Ammon's horn (tissue), 1 donor: ENCODE data around the gene OR1Q1.
"Not testable (repeated sequence)": the region's sequence is repeated elsewhere in the genome, so short reads cannot be mapped to it uniquely, and the experiment has no call there.

Source experiments
- DNase-seq: peaks from one replicate; pipeline ENCODE4 v3.0.0-alpha.2; 2016; ENCODE audit warnings: low spot score

The OR1Q1 gene, protein sequence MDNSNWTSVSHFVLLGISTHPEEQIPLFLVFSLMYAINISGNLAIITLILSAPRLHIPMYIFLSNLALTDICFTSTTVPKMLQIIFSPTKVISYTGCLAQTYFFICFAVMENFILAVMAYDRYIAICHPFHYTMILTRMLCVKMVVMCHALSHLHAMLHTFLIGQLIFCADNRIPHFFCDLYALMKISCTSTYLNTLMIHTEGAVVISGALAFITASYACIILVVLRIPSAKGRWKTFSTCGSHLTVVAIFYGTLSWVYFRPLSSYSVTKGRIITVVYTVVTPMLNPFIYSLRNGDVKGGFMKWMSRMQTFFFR

DNA sequence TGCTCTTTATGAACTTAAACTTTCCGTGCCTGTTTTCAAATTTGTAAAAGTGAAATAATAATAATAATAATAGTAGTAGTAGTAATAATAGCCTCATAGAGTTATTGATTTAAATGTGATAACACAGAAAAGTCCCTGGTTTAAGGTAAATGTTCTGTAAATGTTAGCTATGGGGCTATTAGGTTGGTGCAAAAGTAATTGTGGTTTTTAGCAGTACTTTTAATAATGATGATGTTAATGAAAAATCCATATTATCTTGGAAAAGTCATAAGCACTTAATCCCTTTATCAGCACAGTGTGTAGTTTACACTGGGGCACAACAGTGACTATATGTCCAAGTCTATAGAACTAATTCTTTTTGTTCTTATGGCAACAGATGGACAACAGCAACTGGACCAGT lies at the start of gene OR1Q1:
TSS of gene OR1Q1 (plus strand) at position 377 of the 400 bp plus-strand sequence. CDS start at position 377, 0 bp downstream.
- no peak for DNase-seq

DNA sequence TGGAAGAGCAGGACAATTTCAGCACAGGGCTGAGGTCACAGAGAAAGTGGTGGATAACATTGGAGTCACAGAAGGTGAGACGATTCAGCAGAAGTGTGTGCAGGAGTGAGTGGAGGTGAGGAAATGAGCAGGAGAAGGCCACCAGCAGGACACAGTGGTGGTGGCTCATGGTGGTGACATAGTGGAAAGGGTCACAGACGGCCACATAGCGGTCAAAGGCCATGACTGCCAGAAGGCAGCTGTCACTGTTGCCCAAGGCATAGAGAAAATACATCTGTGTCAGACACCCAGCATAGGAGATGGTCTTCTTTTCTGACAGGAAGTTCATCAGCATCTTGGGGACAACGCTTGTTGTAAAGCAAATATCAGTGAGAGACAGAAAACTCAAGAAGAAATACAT lies 46.6 kb upstream of the OR1Q1 start:
- DNase-seq = no peak

DNA sequence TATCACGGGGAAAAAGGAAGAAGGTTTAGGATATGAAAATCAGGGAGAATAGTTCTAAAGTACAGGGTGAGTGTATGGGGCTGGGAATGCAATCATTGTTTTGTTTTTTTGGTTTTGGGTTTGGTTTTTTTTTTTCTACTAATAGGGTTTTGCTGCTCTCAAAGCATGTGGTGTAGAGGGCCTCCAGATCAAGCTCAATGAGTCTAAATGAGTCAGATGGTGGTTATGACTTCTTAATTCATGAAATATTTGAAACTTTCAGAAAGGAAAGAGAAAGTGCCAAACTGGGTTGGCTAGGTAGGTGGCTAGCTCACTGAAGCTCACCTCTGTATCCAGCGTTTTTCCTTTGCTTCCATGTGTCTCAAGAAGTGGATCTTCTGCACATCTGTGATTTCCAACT lies 42.1 kb upstream of the OR1Q1 start:
- DNase-seq = no peak

DNA sequence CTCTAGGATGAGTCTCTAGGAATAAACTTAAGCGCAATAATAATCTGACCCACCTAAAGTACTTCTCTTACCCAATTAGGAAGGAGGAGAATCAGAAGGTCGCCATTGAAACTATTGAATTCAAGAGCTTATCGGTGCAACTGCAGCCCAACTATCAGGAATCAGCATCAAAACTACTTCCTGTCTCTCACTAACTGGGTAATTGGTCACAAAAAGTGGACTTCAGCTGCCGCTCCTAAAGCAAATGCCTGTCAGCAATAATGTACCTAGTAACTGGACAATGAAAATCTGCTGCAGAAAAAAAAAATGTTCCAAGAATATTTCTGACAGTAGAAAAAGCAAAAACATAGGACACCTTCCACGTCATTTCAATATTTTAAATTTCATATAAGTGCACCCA lies 34.7 kb upstream of the OR1Q1 start:
- DNase-seq = no peak

DNA sequence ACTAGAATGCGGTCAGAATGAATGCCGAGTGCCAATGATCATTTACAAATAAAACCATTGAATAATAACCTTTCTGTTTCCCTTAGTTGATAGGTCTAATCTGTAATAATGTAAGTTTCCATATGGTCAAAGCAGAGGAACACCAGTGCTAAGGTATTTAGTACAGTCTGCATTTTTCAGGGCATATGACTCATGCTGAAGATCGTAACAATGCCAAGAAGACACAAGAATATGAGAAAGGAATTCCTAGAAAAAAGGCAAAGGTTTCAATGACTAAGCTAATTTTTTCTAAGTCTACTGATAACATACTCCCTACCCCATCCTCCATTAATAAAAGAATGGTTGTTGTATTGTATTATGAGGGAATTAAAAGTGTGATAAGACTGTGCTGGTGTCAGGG lies 34.2 kb upstream of the OR1Q1 start:
- no peak for DNase-seq

DNA sequence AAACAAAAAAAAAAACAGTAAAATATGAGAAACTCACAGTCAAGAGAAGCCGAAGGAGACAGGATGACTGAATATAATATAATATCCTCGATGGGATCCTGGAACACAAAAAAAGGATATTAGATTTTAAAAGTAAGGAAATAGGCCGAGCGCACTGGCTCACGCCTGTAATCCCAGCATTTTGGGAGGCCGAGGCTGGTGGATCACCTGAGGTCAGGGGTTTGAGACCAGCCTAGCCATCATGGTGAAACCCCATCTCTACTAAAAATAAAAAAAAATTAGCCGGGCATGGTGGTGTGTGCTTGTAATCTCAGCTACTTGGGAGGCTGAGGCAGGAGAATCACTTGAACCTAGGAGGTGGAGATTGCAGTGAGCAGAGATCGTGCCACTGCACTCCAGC lies 31.3 kb upstream of the OR1Q1 start, which contains the start of gene OR1L8:
TSS of gene OR1L8 (minus strand) at position 101 of the 400 bp plus-strand sequence. CDS start 14,907 bp downstream, outside the sequence.
- not testable (repeated sequence) for DNase-seq

DNA sequence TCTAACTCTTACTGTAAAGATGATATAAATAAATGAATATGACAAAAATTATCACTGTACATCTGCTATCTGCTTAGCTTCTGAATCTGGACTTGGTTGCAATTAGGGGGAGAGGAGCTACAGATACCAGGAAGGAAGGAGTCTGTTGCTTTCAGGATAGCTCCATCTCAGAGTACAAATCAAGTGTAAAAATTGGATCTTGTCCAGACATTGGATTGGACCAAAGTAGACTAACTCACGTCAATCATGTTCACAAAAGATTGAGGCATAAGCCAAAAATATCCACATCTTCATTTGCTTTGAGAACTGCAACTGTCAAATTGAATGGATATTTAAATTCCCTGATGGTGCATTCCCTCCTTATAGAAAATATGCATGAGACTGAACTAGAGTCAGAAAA lies 8.8 kb upstream of the OR1Q1 start:
- DNase-seq = no peak

DNA sequence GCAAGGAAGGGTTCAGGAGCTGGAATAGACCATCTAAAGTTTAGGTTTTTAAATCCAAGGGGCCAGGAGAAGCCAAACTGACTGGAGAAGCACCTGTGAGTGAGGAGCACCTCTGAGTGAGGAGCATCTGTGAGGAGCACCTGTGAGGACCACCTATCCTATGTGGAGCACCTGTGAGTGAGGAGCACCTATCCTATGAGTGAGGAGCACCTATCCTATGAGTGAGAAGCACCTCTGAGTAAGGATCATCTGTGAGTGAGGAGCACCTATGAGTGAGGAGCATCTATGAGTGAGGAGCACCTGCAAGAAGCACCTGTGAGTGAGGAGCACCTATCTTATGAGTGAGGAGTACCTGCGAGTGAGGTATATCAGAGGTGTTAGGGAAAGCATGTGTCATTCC lies 8.0 kb upstream of the OR1Q1 start:
- no peak for DNase-seq

DNA sequence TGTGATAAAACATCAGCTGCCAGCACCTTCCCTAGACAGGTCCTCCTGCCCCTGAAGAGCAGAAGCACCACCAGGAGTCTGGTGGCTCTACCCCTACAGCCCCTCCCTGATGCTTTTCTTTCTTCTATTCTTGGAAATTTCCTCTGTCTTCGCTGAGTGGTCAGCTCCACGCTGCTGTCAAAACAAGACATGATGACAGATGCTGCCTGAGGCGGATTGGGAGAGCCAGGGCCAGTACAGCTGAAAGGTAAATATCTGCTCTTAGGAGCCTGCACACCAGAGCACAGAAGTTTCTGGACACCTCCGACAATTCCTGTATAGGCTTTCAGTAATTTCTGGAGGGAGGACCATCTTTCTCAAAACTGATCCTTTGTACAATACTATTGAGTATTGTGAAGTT lies 4.7 kb upstream of the OR1Q1 start:
- no peak for DNase-seq

DNA sequence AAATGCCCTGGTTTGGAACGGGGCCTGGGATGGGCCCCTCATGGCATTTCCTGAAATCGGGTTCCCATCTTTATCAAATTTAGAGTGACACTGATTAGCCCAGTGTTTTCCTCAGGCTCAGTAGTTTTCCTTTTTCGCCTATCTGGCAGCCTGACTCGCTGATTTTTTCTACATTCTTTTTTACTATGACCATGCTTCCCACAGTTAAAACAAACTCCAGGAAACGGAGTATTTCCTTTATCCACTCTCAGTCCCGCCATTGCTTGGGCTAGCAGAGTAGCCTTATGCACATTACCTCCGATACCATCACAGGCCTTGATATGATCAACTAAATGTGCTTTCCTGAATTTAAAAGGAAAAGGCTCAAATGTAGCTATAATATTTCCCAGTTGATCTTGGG lies 5.5 kb downstream of the OR1Q1 start:
- DNase-seq = no peak

DNA sequence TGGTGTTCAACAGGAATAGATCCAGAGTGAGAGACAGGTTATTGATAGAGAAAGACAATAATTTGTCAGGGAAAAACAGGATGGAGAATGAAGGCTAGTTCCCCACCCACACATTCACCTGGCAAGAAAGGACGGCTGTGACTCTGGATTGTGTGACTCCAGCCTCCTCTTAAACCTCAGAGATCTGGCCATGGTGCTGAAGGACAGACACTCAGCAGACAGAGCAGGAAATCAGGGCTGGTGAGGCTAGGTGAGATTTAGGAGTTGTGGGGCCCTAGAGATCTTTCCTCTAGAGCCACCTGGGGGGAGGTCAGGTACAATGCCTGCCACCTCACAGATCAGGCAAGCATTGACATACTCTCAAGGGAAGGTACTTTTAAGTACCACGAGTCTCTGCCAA lies 27.7 kb downstream of the OR1Q1 start:
- no peak for DNase-seq

DNA sequence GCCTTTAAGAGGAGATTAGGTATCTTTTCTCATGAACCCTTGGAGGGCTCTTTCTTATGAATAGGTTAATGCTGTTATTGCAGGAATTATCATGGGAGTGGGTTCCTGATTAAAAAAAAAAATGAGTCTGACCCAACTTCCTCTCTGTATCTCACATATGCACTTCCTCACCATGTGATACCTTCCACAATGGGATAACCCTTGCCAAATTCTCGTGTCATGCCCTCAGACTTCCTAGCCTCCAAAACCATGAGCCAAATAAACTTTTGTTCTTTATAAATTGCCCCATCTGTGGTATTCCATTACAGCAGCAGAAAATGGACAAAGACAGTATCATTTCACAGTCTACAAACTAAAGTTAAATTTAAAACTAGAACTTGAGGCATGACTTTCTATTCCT lies 41.8 kb downstream of the OR1Q1 start:
- DNase-seq = no peak

DNA sequence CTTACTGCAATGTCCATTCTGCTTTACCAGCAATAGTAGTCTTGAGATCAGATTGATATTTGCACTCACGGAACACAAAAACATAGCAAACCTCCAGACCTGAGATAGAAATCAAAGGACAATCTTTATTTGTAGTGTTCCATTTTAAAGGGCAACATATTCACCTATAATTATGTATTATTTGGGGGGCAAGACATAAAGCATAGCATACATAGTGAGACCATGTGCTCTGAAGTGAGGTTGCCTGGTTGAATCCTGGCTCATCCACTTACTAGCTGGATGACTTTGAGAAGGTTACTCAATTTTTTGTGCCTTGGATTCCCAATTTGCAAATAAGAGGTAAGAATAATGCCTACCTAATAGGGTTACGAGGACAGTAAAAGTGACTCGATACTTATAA lies 43.0 kb downstream of the OR1Q1 start, which contains the start of gene OR1B1:
TSS of gene OR1B1 (minus strand) at position 101 of the 400 bp plus-strand sequence.
- DNase-seq = no peak

DNA sequence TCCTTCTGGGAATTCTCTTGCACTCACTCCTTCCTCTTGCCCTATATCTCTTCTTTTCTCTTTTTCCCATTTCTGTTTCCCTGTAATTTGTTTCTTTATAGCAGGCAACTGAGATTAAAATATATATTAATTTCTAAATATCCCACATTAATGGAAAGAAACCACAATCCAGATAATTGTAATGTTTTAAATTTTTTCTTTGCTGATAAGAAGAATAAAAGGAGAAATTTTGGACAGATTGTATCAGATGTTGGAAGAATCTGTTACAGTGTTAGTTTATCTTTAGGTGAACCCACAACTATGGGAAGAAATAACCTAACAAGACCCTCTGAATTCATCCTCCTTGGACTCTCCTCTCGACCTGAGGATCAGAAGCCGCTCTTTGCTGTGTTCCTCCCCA lies 46.9 kb downstream of the OR1Q1 start, which contains the start of gene OR1L1:
TSS of gene OR1L1 (plus strand) at position 301 of the 400 bp plus-strand sequence. CDS start at position 301, 0 bp downstream.
- DNase-seq = no peak
